Epithelial cell of esophagus (primary cell): ENCODE data around the gene COL12A1.

Experiments used
- DNase-seq: peaks from one replicate; pipeline ENCODE4 v3.0.0; 2010; ENCODE audit warnings: low read depth
- H3K4me3 ChIP-seq: 2 replicates; pipeline ENCODE4 v1.5.1; 2011; ENCODE audit warnings: mild to moderate bottlenecking, low read length, control low read depth
- CTCF ChIP-seq: IDR thresholded peaks from 2 replicates; pipeline ENCODE4 v1.5.1; 2011; ENCODE audit warnings: low read depth, mild to moderate bottlenecking, low read length, control low read depth, inconsistent platforms; ENCODE audit not compliant: insufficient read depth; ENCODE audit errors: missing control alignments

Gene COL12A1

GRCh38 chr6:75128878-75129570, 76.8 kb downstream of the COL12A1 start:
- no peak for TF ChIP-seq CTCF
- no peak overlapping the region for H3K4me3 ChIP-seq
- DNase-seq = no peak

GRCh38 chr6:75126518-75126917, 79.3 kb downstream of the COL12A1 start:
- no peak for TF ChIP-seq CTCF
- no peak for DNase-seq
- H3K4me3 ChIP-seq = no peak overlapping the region

DNA sequence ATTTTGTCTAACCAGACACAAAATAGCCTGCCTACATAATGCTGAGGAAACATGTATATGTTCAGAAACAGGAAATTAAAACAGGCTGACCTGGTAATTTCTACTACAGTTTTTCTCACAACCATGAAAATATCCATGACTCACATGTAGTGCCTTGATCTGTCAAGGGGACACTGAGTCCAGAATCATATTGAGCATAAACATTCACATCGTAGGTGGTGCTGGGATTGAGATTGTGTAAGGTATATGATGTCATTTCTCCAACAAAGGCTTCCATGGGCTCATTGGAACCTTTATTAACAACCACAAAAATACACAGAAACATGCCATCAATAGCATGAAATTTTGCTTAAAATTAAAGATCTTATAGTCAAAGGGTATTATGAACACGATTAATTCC, 80.9 kb downstream of the COL12A1 start:
- no peak for TF ChIP-seq CTCF
- no peak overlapping the region for H3K4me3 ChIP-seq
- peak; percentile 36 for DNase-seq

- no peak overlapping the region for H3K4me3 ChIP-seq
- TF ChIP-seq CTCF = no peak
- DNase-seq = no peak
Observed at GRCh38 chr6:75124085-75124484, 81.8 kb downstream of the COL12A1 start.

- H3K4me3 ChIP-seq = no peak overlapping the region
- DNase-seq = no peak
- no peak for TF ChIP-seq CTCF
Observed at GRCh38 chr6:75118925-75119515, 86.8 kb downstream of the COL12A1 start.

- TF ChIP-seq CTCF = no peak
- DNase-seq = no peak
Observed at GRCh38 chr6:75117701-75118100, 88.2 kb downstream of the COL12A1 start.

DNA sequence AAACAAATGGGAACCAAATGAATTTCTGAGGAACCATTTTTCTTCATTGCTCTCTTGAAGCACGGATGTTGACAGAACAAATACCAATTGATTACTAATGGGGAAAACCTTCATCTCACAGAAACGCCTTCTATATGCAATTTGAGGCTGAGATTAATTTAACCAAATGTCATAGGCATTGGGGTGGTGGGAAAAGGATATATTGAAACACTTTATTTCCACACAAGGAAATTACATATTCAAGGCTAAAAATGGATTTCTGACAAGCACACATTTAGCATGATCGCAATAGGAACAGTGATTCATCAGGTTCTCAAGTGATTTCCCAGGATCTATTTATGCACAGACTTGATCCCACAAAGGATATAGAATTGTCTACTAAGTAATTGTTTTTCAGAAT, 88.9 kb downstream of the COL12A1 start:
- no peak overlapping the region for H3K4me3 ChIP-seq
- TF ChIP-seq CTCF = no peak
- no peak for DNase-seq

More at GRCh38 chr6:75117701-75118100, 88.2 kb downstream of the COL12A1 start:
- H3K4me3 ChIP-seq = no peak overlapping the region
